NCI-H774 (cell line): Measurements from ENCODE around the gene CUL2.
"Not testable (repeated sequence)": the region's sequence is repeated elsewhere in the genome, so short reads cannot be mapped to it uniquely, and the experiment has no call there.

ENCODE experiments used
- DNase-seq: peaks from one replicate; lab custom pipeline; 2025; lab: John Stamatoyannopoulos, UW

The CUL2 gene

GRCh38 chr10:35019041-35020024 is 70.8 kb downstream of the CUL2 start:
- DNase-seq, result no peak

DNA sequence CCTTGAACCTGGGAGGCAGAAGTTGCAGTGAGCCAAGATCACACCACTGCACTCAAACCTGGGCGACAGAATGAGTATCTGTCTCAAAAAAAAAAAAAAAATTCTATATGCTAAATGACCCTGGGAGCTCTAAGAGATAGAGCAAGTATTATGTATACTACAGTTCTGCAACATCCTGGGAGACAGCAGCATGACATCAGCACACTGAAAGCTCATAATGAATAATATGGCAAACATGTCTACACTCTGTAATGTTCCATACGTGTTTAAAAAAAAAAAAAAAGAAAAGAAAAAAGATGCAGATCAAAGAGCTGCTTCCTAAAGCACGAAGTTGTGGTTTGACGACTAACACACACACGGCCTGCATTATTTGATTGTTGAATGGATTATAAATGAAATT is 72.5 kb downstream of the CUL2 start:
- DNase-seq, result no peak

DNA sequence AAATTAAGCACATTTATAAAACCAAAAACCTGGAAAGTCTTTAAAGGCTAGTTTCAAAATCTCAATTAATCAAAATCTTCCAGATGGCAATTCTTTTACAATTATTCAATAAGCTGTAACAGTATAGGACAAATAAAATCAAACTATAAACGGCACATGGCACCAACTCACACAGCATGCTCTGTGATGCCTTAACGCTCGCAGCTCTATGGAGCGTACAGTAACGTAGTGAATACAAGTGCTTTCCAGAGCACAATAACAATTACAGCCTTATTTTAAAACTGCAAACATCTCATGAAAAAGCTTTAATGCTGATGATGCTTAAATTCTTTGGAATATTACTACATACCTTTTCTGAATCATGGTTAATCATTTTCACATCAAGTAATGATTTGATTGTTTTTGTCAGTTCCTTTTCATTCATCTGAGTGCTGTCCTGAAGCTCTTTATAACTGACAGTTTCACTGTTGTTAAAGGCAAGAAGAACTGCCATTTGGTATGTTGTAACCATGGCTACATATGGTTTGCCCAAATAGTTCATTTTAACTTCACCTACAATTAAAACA is 74.2 kb downstream of the CUL2 start:
- no peak for DNase-seq

- no peak for DNase-seq
Measured at GRCh38 chr10:35012781-35013180, 77.4 kb downstream of the CUL2 start.

DNA sequence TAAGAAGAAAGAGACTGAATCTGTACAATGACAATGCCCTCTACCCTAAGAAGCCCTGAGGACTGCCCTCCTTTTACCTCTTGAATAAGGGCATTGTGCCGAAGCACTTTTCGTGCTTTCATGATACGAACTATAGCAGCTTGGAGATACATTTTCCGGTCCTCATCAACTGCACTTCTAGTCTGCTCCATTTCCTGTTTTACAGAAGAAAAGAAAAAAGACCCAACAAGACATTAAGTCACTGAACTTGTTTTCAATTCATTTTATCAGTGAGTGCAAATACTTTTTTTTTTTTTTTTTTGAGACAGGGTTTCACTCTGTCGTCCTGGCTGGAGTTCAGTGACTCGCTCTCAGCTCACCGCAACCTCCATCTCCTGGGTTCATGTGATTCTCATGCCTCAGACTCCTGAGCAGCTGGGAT is 78.4 kb downstream of the CUL2 start:
- DNase-seq, result no peak

DNA sequence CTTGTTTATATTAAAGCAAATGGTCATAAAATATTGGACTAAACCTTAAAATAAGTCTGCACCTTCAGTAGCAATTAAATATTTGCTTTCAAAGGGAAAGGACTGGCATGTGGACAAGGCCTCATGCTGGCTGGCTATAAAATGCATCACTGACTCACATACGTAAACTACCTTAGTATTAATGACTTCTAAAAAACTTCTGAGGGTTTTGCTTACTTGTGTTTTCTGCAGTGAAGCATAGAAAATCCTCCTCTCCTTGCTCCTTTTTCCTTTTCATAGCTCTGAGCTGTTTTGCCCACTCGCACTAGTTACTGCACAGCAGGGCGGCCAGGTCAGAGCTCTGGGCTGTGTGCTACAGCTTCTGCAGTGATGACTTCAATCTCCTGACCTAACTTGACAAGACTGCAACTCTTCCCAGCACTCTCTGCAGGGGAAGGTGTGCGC is 82.3 kb downstream of the CUL2 start:
- DNase-seq, result no peak

- DNase-seq, result no peak
Measured at GRCh38 chr10:35006836-35007235, 83.3 kb downstream of the CUL2 start.

- DNase-seq, result no peak
Measured at GRCh38 chr10:35005868-35006267, 84.3 kb downstream of the CUL2 start.

DNA sequence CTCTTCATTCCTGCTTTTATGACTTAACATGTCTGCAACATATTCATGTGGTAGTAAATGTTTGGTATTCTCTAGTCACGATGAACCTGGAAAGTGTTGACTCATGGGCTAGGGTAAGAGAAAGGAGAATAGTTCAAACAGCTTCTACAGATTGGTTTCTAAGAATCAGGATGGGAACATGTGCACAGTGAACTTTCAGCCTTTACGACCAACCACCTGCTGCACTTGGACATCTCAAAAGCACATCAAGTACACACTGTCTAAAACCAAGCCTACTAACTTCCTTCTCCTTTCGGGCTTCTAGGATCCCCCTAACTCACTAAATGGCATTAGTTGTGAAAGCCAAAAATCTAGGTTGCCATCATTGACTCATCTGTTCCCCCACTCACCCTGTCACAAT is 85.5 kb downstream of the CUL2 start:
- no peak for DNase-seq

DNA sequence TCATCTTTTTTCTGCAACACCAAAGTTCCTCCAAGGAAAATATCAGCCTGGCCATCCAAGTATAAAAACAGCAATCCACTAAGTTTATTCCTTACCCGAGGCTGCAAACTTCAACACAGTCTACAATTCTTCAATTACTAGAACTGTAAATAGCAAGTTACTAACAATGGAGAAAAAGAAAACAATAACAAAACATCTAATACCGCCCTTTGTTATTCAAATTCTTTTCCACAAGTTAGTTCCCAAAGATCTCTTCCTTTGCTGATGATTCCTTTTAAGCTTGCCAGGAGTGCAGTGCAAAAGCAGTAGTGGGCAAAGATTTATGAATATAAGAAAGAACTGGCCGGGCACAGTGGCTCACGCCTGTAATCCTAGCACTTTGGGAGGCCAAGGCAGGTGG is 86.2 kb downstream of the CUL2 start:
- no peak for DNase-seq

- DNase-seq, result no peak
Measured at GRCh38 chr10:35000936-35001335, 89.2 kb downstream of the CUL2 start.

DNA sequence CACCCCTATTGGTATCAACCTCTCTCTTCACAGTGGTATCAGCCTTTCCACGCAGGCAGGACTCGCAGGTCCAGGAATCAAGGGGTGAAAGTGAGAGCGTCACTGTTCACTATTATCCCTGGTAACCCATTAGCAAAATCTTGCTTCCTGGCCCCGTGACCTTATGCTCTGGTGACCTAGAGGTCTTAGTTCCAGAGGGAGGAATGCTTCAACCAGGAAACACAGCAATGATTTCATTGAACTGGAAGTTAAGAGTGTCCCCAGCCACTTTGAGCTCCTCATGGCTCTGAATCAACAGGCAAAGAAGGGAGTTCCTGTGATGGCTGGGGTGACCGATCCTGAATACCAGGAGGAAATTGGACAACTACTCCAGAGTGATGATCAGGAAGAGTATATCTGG is 90.6 kb downstream of the CUL2 start:
- DNase-seq, result no peak

DNA sequence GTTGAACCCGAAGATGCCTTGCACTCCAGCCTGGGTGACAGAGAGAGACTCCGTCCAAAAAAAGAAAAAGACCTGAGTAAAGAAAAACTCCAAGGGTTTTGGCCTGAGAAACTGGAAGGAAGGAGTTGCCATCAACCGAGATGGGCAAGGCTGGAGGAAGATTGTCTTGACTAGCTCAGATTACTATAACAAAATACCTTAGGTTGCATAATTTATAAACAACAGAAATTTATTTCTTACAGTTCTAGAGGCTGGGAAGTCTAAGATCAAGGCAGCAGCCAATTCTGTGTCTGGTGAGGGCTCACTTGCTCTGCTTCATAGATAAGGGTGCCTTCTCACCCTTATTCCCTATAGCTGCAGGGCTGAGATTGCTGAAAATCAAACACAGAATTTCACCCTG is 91.2 kb downstream of the CUL2 start:
- no peak for DNase-seq

DNA sequence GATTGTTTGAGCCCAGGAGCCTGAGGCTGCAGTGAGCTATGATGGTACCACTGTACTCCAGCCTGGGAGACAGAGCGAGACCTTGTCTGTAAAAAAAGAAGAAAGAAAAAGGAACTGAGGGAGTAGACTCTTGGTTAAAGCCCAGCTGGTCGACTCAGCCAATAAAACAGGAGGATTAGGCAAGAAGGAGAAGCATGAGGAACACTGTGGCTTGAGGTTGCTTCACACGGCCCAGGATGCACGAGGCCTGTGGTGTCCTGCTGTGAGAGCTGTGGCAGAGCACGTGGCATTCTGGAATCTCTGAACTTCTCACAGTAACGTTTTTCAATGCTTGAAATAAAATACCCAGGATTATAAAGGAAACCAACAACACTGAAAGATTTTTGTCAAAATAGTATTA is 93.3 kb downstream of the CUL2 start:
- no peak for DNase-seq

DNA sequence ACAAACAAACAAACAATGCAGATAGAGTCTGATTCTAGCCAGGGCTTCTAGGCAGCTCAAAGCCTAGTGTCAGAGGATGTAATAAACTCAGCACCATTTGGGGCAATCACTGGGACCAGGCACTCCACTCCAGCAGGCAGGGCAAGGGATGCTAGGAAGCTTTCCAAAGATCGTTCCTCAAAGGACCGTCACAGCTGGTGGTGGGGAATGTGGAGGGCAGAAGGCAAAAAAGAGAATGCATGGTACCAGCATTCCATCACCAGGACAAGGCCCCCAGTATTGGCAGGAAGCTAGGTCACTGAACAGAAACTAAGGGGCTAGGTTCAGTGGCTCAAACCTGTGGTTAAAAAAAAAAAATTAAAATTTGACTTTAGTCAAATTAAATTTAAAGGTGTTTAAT is 94.2 kb downstream of the CUL2 start:
- DNase-seq, result no peak

DNA sequence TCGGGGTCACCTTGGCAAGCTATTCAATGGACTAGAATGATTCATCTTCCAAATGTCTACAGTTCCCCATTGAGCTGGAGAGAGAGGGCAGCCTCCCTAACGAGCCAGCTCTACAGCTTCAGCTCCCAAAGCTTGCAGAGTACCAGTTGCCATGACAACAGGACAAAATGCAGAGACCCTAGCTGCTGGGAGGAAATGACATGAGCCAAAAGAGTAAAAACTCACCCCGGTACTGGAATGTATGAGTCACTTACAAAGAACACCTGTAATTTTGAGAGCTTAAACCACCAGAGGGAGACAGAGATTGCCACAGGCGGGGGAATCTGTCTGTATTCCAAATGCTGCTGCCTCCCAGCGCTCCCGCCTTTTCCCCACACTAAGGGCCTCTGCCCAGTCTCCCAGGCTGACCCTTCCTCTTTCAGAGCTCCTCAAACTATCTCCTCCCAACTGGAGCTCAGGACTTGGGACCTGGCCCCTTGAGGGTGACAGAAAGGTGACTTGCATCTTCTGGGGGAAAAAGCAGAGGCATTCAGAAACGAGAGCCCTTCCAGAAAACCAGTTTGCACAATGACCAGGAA is 95.5 kb downstream of the CUL2 start:
- peak; percentile 39 for DNase-seq

DNA sequence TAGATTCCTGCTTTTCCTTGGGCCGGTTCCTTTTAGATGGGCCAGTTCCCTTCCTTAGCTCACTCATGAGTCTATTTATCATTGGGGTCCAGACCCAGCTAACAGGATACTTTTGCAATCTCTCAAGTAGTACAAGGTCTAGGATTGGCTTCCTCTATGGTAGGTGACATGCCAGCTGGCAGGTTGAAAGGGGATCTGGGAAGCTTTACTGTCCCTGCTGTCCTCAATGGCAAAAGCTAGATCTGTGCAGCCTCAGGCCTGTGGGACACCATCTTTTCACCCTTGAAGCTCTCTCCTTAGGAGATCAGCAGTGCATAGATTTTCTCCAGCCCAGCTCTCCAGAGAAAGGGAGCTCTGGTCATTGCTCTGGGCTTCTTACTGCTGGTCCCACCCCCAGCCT is 96.4 kb downstream of the CUL2 start:
- DNase-seq, result no peak

DNA sequence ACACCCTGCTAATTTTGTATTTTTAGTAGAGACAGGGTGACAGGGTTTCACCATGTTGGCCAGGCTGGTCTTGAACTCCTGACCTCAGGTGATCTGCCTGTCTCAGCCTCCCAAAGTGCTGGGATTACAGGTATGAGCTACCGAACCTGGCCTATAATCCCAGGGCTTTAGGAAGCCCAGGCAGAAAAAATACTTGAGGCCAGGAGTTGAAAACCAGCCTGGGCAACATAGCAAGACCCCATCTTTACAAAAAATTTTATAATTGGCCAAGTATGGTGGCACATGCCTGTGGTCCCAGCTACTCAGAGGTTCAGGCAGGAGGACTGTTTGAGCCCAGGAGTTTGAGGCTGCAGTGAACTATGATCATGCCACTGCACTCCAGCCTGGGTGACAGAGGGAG is 99.0 kb downstream of the CUL2 start:
- DNase-seq, result not testable (repeated sequence)

DNA sequence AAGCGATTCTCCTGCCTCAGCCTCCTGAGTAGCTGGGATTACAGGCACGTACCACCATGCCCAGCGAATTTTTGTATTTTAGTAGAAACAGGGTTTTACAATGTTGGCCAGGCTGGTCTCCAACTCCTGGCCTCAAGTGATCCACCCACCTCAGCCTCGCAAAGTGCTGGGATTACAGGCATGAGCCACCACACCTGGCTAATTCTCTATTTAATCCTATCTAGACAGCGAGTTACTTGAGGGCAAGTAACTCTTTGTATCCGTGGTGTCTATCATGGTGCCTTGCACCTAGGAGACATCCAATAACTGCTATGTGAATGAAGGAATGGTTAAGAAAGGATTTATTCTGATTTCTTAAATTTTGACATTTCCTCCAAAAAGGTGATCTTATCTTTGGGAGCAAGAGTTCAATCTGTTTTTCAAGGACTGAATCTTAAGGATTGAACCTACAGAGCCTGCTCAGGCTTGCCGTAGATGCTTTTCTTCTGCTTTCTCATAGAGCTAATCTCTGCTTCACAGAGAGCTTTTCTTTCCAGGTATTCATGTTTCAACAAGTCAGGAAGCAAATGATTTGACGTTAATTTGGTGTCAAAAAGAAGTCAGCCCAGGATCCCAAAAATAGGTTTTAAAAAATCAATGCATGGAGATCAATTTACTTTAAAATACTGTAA is 101.6 kb downstream of the CUL2 start:
- no peak for DNase-seq

GRCh38 chr10:34985823-34986222 is 104.3 kb downstream of the CUL2 start:
- DNase-seq, result no peak

DNA sequence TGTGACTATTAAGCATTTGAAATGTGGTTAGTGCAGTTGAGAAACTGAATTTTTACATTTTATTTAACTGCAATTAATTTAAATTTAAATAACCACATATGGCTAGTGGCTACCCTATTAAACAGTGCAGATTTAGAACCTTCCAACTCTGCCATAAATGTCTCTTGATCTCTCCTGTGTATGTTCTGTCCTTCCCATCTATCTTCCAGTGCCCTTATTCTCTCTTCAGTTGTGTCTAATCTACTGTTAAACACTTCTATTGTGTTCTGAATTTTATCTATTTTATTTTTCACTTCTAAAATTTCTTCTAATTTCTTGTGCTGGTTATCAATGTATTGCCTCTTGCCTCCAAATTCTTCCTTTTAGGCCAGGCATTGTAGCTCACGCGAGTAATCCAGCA is 105.0 kb downstream of the CUL2 start:
- no peak for DNase-seq

DNA sequence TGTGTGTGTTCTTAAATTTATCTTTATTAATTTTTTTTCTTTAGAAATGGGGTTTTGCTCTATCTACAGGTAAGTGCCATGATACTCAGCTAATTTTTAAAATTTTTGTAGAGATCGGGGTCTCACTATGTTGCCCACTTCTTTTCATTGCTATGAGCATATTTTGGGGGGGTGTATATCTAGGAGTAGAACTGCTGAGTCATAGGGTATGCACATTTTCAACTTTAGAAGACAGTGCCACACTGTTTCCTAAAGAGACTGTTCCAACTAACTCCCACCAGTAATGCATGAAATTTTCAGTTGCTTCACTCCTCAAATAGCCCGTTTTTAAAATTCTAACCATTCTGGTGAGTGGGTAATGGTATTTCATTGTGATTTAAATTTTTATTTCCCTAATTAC is 108.3 kb downstream of the CUL2 start:
- no peak for DNase-seq

DNA sequence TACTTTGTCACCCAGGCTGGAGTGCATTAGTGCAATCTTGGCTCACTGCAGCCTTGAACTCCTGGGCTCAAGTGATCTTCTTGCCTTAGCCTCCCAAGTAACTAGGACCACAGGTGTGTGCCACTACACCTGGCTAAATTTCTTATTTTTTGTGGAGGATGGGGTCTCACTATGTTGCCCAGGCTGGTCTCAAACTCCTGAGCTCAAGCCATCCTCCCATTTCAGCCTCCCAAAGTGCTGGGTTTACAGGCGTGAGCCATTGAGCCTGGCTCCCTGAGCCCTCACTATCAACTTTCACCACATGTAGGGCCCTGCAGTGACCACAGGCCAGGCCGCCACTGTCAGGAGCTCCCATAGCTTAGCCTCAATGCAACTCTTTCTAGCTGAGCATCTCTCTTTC is 110.2 kb downstream of the CUL2 start:
- no peak for DNase-seq
